Right ventricle myocardium inferior (tissue), 1 donor: Measurements from ENCODE around the gene GNB1L. TPM values are rescaled to one million over a fixed set of nuclear protein-coding genes. Genes with fewer than 3 reads are reported as not detected.

Source experiments
- ATAC-seq: fragments of 200-7000 bp; cut with Tn5 transposase; one replicate; pipeline ENCODE4 v1.9.1; 2020; ENCODE audit warnings: mild to moderate bottlenecking, moderate library complexity
- DNase-seq: peaks from one replicate; pipeline ENCODE4 v3.0.0; 2021; ENCODE audit errors: missing footprints
- intact Hi-C: fragments of 100-400 bp; cut with DNase I; formaldehyde crosslinking; loops from one replicate; pipeline ENCODE4 v1.11.0; 2022
- total RNA-seq: library from RNA; stranded (reverse); fragmentation: NEBNext Ultra II Directional; extraction: Animal tissue kit (Norgen Biotek cat#: 25700); gene quantifications from one replicate; pipeline ENCODE4 v1.2.1, GENCODE V29; 2021
- donor health status: DM: no; HTN: yes; CAD: no; lungs with severe emphysema.

The GNB1L gene
- total RNA-seq, 1 donor from 2014 or later: 1.9 TPM

GRCh38 chr22:19852177-19852781, 2.4 kb downstream of the GNB1L start:
- no peak for DNase-seq

GRCh38 chr22:19851291-19852176, 3.1 kb downstream of the GNB1L start:
- DNase-seq: peak; percentile 53
- intact Hi-C loops: loop anchor here (5.0 to 10.0 kb wide), 2 partner anchors 104 to 263 kb away; partner anchors contain the start of genes RANBP1 and TRMT2A
- ATAC-seq: no peak

More at GRCh38 chr22:19852177-19852781, 2.4 kb downstream of the GNB1L start:
- intact Hi-C loops: loop anchor here (5.0 to 10.0 kb wide), 2 partner anchors 105 to 263 kb away; partner anchors contain the start of genes RANBP1 and TRMT2A
- no peak for ATAC-seq

GRCh38 chr22:19850763-19851109, 3.9 kb downstream of the GNB1L start:
- no peak for DNase-seq
- no peak for ATAC-seq
- intact Hi-C loops: loop anchor here (5.0 to 10.0 kb wide), 2 partner anchors 103 to 264 kb away; partner anchors contain the start of genes RANBP1 and TRMT2A

GRCh38 chr22:19849835-19850762, 4.6 kb downstream of the GNB1L start:
- DNase-seq (peak; percentile 60), ATAC-seq (no peak)
- intact Hi-C loops: loop anchor here (5.0 to 10.0 kb wide), 2 partner anchors 103 to 265 kb away; partner anchors contain the start of genes RANBP1 and TRMT2A

GRCh38 chr22:19848298-19849224, 6.1 kb downstream of the GNB1L start:
- no peak for ATAC-seq
- no peak for DNase-seq
- intact Hi-C loops: no loop called here

GRCh38 chr22:19847345-19847632, 7.4 kb downstream of the GNB1L start:
- intact Hi-C loops: no loop called here
- DNase-seq (no peak), ATAC-seq (no peak)

- ATAC-seq: no peak
Observed at GRCh38 chr22:19846620-19847344, 7.9 kb downstream of the GNB1L start.

GRCh38 chr22:19845054-19845722, 9.5 kb downstream of the GNB1L start:
- intact Hi-C loops: no loop called here
- ATAC-seq: no peak
- DNase-seq: no peak

More at GRCh38 chr22:19846620-19847344, 7.9 kb downstream of the GNB1L start:
- no peak for DNase-seq
- intact Hi-C loops: no loop called here

- peak; percentile 82 for DNase-seq
Observed at GRCh38 chr22:19844377-19845053, 10.2 kb downstream of the GNB1L start.

GRCh38 chr22:19843857-19844376, 10.8 kb downstream of the GNB1L start:
- ATAC-seq (peak; percentile 6), DNase-seq (peak; percentile 55)
- intact Hi-C loops: no loop called here

More at GRCh38 chr22:19844377-19845053, 10.2 kb downstream of the GNB1L start:
- intact Hi-C loops: no loop called here
- ATAC-seq: peak; percentile 59

GRCh38 chr22:19843107-19843856, 11.4 kb downstream of the GNB1L start:
- peak; percentile 55 for DNase-seq
- intact Hi-C loops: no loop called here
- ATAC-seq: no peak

GRCh38 chr22:19842393-19843106, 12.1 kb downstream of the GNB1L start:
- no peak for DNase-seq

GRCh38 chr22:19841641-19842392, 12.9 kb downstream of the GNB1L start:
- ATAC-seq: no peak
- intact Hi-C loops: no loop called here
- DNase-seq: no peak

More at GRCh38 chr22:19842393-19843106, 12.1 kb downstream of the GNB1L start:
- intact Hi-C loops: no loop called here
- ATAC-seq: no peak
